IMR-90 (cell line): ENCODE measurements around the gene MAP3K1. TPM values are rescaled to one million over a fixed set of nuclear protein-coding genes. Genes with fewer than 3 reads are reported as not detected.

Source experiments
- ATAC-seq: fragments of 200-7000 bp; cut with Tn5 transposase; 2 replicates; pipeline ENCODE4 v1.9.1; 2020; ENCODE audit warnings: low read depth, mild to moderate bottlenecking, moderate library complexity
- BruUV-seq: library from RNA; stranded (reverse); fragments of 400-500 nt; replicated peaks from 2 replicates; lab custom pipeline; 2021; lab: Mats Ljungman, UMichigan
- CTCF ChIA-PET: fragments of 300-600 bp; formaldehyde crosslinking; extraction: SDS; loops from one replicate; lab custom pipeline; 2021; ENCODE audit warnings: antibody characterized with exemption; lab: Yijun Ruan, JAX
- POLR2A ChIA-PET: fragments of 300-600 bp; sonication (Branson Sonifier 250); formaldehyde crosslinking; loops from one replicate; lab custom pipeline; 2022; ENCODE audit warnings: antibody characterized with exemption; ENCODE audit not compliant: unreplicated experiment; lab: Charles Lee
- DNase-seq: peaks from one replicate; pipeline ENCODE4 v3.0.0; 2013
- H2AFZ ChIP-seq: replicated peaks from 2 replicates; pipeline ENCODE3; 2013; ENCODE audit warnings: low read length, mild to moderate bottlenecking; ENCODE audit not compliant: poor library complexity
- H2AK5ac ChIP-seq: 2 replicates; pipeline ENCODE4 v1.6.1; 2013; ENCODE audit warnings: low read depth, low read length, inconsistent platforms
- H2AK9ac ChIP-seq: replicated peaks from 2 replicates; pipeline ENCODE3; 2013; ENCODE audit warnings: mild to moderate bottlenecking, low read depth, low read length, moderate library complexity; ENCODE audit not compliant: poor library complexity
- H2BK120ac ChIP-seq: 2 replicates; pipeline ENCODE4 v1.6.1; 2013; ENCODE audit warnings: low read depth, low read length, inconsistent platforms
- H2BK15ac ChIP-seq: 3 replicates; pipeline ENCODE4 v1.6.1; 2013; ENCODE audit warnings: low read depth, low read length, inconsistent platforms
- H2BK20ac ChIP-seq: 2 replicates; pipeline ENCODE4 v1.6.1; 2013; ENCODE audit warnings: low read depth, mild to moderate bottlenecking, inconsistent platforms, low read length, moderate library complexity
- H2BK5ac ChIP-seq: 2 replicates; pipeline ENCODE4 v1.6.1; 2013; ENCODE audit warnings: mild to moderate bottlenecking, low read depth, low read length, inconsistent platforms; ENCODE audit not compliant: poor library complexity, severe bottlenecking
- H3K14ac ChIP-seq: replicated peaks from 2 replicates; pipeline ENCODE4 v1.6.1; 2013; ENCODE audit warnings: low read depth, low read length, inconsistent platforms
- H3K18ac ChIP-seq: 2 replicates; pipeline ENCODE4 v1.6.1; 2013; ENCODE audit warnings: low read depth, low read length, control low read depth
- H3K23ac ChIP-seq: 2 replicates; pipeline ENCODE4 v1.6.1; 2013; ENCODE audit warnings: low read depth, low read length, inconsistent platforms
- H3K27ac ChIP-seq: 2 replicates; pipeline ENCODE4 v1.5.1; 2013; ENCODE audit warnings: mild to moderate bottlenecking, control low read depth, low read length; ENCODE audit not compliant: insufficient read depth
- H3K27me3 ChIP-seq: 2 replicates; pipeline ENCODE4 v1.6.1; 2013; ENCODE audit warnings: low read length; ENCODE audit not compliant: control insufficient read depth, insufficient read depth
- H3K36me3 ChIP-seq: 2 replicates; pipeline ENCODE4 v1.6.1; 2013; ENCODE audit warnings: low read length, mixed read lengths; ENCODE audit not compliant: control insufficient read depth, insufficient read depth
- H3K4ac ChIP-seq: 2 replicates; pipeline ENCODE4 v1.6.1; 2013; ENCODE audit warnings: low read depth, low read length, inconsistent platforms
- H3K4me1 ChIP-seq: 2 replicates; pipeline ENCODE4 v1.6.1; 2013; ENCODE audit warnings: low read length, mixed read lengths; ENCODE audit not compliant: control insufficient read depth, insufficient read depth
- H3K4me2 ChIP-seq: 2 replicates; pipeline ENCODE4 v1.6.1; 2013; ENCODE audit warnings: low read depth, mild to moderate bottlenecking, control low read depth, low read length, moderate library complexity
- H3K4me3 ChIP-seq: 2 replicates; pipeline ENCODE4 v1.5.1; 2013; ENCODE audit warnings: low read depth, mild to moderate bottlenecking, control low read depth, low read length, moderate library complexity; ENCODE audit not compliant: insufficient read depth
- H3K56ac ChIP-seq: 2 replicates; pipeline ENCODE4 v1.6.1; 2013; ENCODE audit warnings: low read length, inconsistent platforms; ENCODE audit not compliant: insufficient read depth; ENCODE audit errors: extremely low read depth
- H3K79me1 ChIP-seq, 2 experiments: 2 replicates each; pipeline ENCODE4 v1.6.1; 2013; ENCODE audit warnings: low read length in 2 of 2, inconsistent platforms in 1 of 2, low read depth in 1 of 2
- H3K9ac ChIP-seq: 2 replicates; pipeline ENCODE4 v1.6.1; 2013; ENCODE audit warnings: low read depth, low read length, control low read depth
- H3K9me1 ChIP-seq: 2 replicates; pipeline ENCODE4 v1.6.1; 2013; ENCODE audit warnings: low read length, inconsistent platforms; ENCODE audit not compliant: insufficient read depth
- H3K9me3 ChIP-seq: 2 replicates; pipeline ENCODE4 v1.6.1; 2013; ENCODE audit warnings: low read length; ENCODE audit not compliant: control insufficient read depth, insufficient read depth
- H4K20me1 ChIP-seq: 2 replicates; pipeline ENCODE4 v1.6.1; 2013; ENCODE audit warnings: low read length, inconsistent platforms; ENCODE audit not compliant: insufficient read depth
- H4K5ac ChIP-seq: 2 replicates; pipeline ENCODE4 v1.6.1; 2013; ENCODE audit warnings: mild to moderate bottlenecking, low read depth, low read length, control low read depth
- H4K8ac ChIP-seq, 2 experiments: 2 replicates each; pipeline ENCODE4 v1.6.1; 2013; ENCODE audit warnings: low read depth in 2 of 2, low read length in 2 of 2, control low read depth in 1 of 2, inconsistent platforms in 1 of 2
- H4K91ac ChIP-seq: 2 replicates; pipeline ENCODE4 v1.6.1; 2013; ENCODE audit warnings: low read depth, low read length, inconsistent platforms; ENCODE audit not compliant: insufficient read depth
- BHLHE40 ChIP-seq: fragments of 150-350 bp; IDR thresholded peaks from 2 replicates; pipeline ENCODE4 v1.6.1; 2016; ENCODE audit warnings: mild to moderate bottlenecking, low read depth, low read length
- CEBPB ChIP-seq: IDR thresholded peaks from 2 replicates; pipeline ENCODE4 v1.6.1; 2012; ENCODE audit warnings: low read depth, low read length, improper control_type of control experiment
- CHD1 ChIP-seq: IDR thresholded peaks from 2 replicates; pipeline ENCODE4 v1.6.1; 2012; ENCODE audit warnings: low read depth, low read length, improper control_type of control experiment
- CTCF ChIP-seq: conservative IDR thresholded peaks from 2 replicates; pipeline ENCODE4 v1.5.1; 2012; ENCODE audit warnings: mild to moderate bottlenecking, low read depth, low read length, improper control_type of control experiment
- ELK1 ChIP-seq: fragments of 150-350 bp; IDR thresholded peaks from 2 replicates; pipeline ENCODE4 v1.6.1; 2016; ENCODE audit warnings: low read depth, mild to moderate bottlenecking, low read length, moderate library complexity, borderline replicate concordance
- FOS ChIP-seq: fragments of 150-350 bp; IDR thresholded peaks from 2 replicates; pipeline ENCODE4 v1.6.1; 2016; ENCODE audit warnings: low read depth, low read length
- MAFK ChIP-seq: IDR thresholded peaks from 2 replicates; pipeline ENCODE4 v1.6.1; 2012; ENCODE audit warnings: low read depth, low read length, improper control_type of control experiment
- MAZ ChIP-seq: IDR thresholded peaks from 2 replicates; pipeline ENCODE4 v1.6.1; 2012; ENCODE audit warnings: low read depth, mild to moderate bottlenecking, low read length, improper control_type of control experiment, moderate library complexity, borderline replicate concordance
- MXI1 ChIP-seq: IDR thresholded peaks from 2 replicates; pipeline ENCODE4 v1.6.1; 2012; ENCODE audit warnings: low read depth, mild to moderate bottlenecking, low read length, moderate library complexity, borderline replicate concordance
- NFE2L2 ChIP-seq: fragments of 150-350 bp; IDR thresholded peaks from 2 replicates; pipeline ENCODE4 v1.6.1; 2016; ENCODE audit warnings: low read depth, mild to moderate bottlenecking, low read length
- POLR2A ChIP-seq: IDR thresholded peaks from 2 replicates; pipeline ENCODE4 v1.6.1; 2012; ENCODE audit warnings: mild to moderate bottlenecking, low read depth, low read length
- RAD21 ChIP-seq: IDR thresholded peaks from 2 replicates; pipeline ENCODE4 v1.6.1; 2012; ENCODE audit warnings: low read length, improper control_type of control experiment
- RCOR1 ChIP-seq: IDR thresholded peaks from 2 replicates; pipeline ENCODE4 v1.6.1; 2012; ENCODE audit warnings: mild to moderate bottlenecking, low read length, improper control_type of control experiment; ENCODE audit not compliant: insufficient replicate concordance
- RFX5 ChIP-seq: IDR thresholded peaks from 2 replicates; pipeline ENCODE4 v1.8.0; 2012; ENCODE audit warnings: low read depth, mild to moderate bottlenecking, low read length, moderate library complexity
- SMC3 ChIP-seq: fragments of 150-350 bp; IDR thresholded peaks from 2 replicates; pipeline ENCODE4 v1.6.1; 2016; ENCODE audit warnings: low read depth, mild to moderate bottlenecking, antibody characterized with exemption, low read length, moderate library complexity
- WGBS, 2 experiments: methylation state at CpG; one replicate each; pipeline versions ENCODE4 v1.1.5 to v1.1.7; 2013; ENCODE audit warnings: missing lambda C conversion rate in 2 of 2; ENCODE audit not compliant: insufficient read length in 1 of 2; ENCODE audit errors: extremely low coverage in 2 of 2; 5-methylcytosine and 5-hydroxymethylcytosine counted together
- dilution Hi-C: fragments of 300-500 bp; cut with HindIII; formaldehyde crosslinking; loops from one replicate; pipeline ENCODE4 v1.14.3; 2018; ENCODE audit warnings: low sequenced_read_pairs; ENCODE audit not compliant: unreplicated experiment
- in situ Hi-C: fragments of 300-500 bp; cut with MboI; formaldehyde crosslinking; loops from 3 replicates; pipeline ENCODE4 v1.14.3; 2019; ENCODE audit warnings: low sequenced_read_pairs, inconsistent platforms, mixed read lengths
- intact Hi-C: fragments of 100-400 bp; cut with micrococcal nuclease; formaldehyde crosslinking; loops from 2 replicates; pipeline ENCODE4 v1.10.0; 2022
- polyA plus RNA-seq, 3 experiments: library from polyadenylated mRNA; depleted of rRNA; stranded (reverse); fragments of >200 nt; gene quantifications; 2 replicates each; pipeline ENCODE4 v1.2.3, GENCODE V29; 2012; ENCODE audit warnings: low replicate concordance in 1 of 3
- total RNA-seq: library from RNA; depleted of rRNA; stranded (reverse); fragments of >200 nt; gene quantifications from 2 replicates; pipeline ENCODE4 v1.2.3, GENCODE V29; 2012
- TF ChIP-seq, protein P1 (sequence below): fragments of 150-350 bp; IDR thresholded peaks from 2 replicates; pipeline ENCODE4 v1.6.1; 2017; ENCODE audit warnings: mild to moderate bottlenecking, antibody characterized with exemption, low read length, low read depth

Gene MAP3K1
- total and polyA plus RNA-seq, 2 of the 4 experiments (the other 2 are of a cell fraction) = 3.8 to 18.8 TPM

GRCh38 chr5:56861893-56862485 lies 46.6 kb downstream of the MAP3K1 start:
- Histone ChIP-seq H2BK20ac (no peak overlapping the region), H3K9me3 (peaks cover 3% of the 10 kb centered on the region), H4K5ac (0 out of 2 replicates have a peak overlapping the region, but pooled peaks have one; percentile 23), H2AK5ac (no peak overlapping the region), H3K79me1 (peaks cover 14 to 30% of the 10 kb centered on the region in 2 experiments), H2AK9ac (no peak overlapping the region), H3K9ac (no peak overlapping the region), H3K4ac (no peak overlapping the region), H3K36me3 (peaks cover 27% of the 10 kb centered on the region), H3K9me1 (no peaks in the 10 kb centered on the region; the same call in 1 of the 2 replicates), H2BK5ac (no peak overlapping the region), H3K23ac (no peak overlapping the region), H3K14ac (no peak overlapping the region), H4K91ac (0 out of 2 replicates have a peak overlapping the region, but pooled peaks have one; percentile 41), H2BK120ac (no peak overlapping the region), H3K56ac (no peak overlapping the region), H4K20me1 (peaks cover 11% of the 10 kb centered on the region; the same call in 1 of the 2 replicates), H4K8ac (0 out of 4 replicates have a peak overlapping the region, but pooled peaks of 1 of the 2 experiments have one; percentile 2), H3K4me1 (peaks cover 2% of the 10 kb centered on the region; the same call in 1 of the 2 replicates), H3K27me3 (no peaks in the 10 kb centered on the region), H3K27ac (peak overlapping the region; percentile 38; the same call in 1 of the 2 replicates), H2AFZ (no peak overlapping the region), H3K4me3 (no peak overlapping the region), H2BK15ac (no peak overlapping the region), H3K4me2 (no peak overlapping the region), H3K18ac (no peak overlapping the region)
- DNase-seq (no peak), ATAC-seq (no peak)
- 100% methylated on average over 1 of the region's 4 CpGs; no CpG with 5 or more reads in 1 of the 2 experiments for WGBS, 2 experiments
- no peak for TF ChIP-seq FOS
- TF ChIP-seq MXI1 = no peak
- no peak for TF ChIP-seq CTCF
- TF ChIP-seq, protein P1, sequence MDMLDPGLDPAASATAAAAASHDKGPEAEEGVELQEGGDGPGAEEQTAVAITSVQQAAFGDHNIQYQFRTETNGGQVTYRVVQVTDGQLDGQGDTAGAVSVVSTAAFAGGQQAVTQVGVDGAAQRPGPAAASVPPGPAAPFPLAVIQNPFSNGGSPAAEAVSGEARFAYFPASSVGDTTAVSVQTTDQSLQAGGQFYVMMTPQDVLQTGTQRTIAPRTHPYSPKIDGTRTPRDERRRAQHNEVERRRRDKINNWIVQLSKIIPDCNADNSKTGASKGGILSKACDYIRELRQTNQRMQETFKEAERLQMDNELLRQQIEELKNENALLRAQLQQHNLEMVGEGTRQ = no peak
- no peak for TF ChIP-seq RAD21
- TF ChIP-seq ELK1 = no peak
- no peak for TF ChIP-seq MAZ
- TF ChIP-seq RFX5 = no peak
- no peak for TF ChIP-seq POLR2A
- no peak for TF ChIP-seq RCOR1
- no peak for TF ChIP-seq BHLHE40
- no peak for TF ChIP-seq SMC3
- no peak for TF ChIP-seq CHD1
- no peak for TF ChIP-seq NFE2L2
- no peak for TF ChIP-seq CEBPB
- no peak for TF ChIP-seq MAFK
- intact Hi-C loops = no loop called here
- dilution Hi-C loops = no loop called here
- BruUV-seq = no TSS peak
- ChIA-PET CTCF (no interaction called here), POLR2A (no interaction called here)
- in situ Hi-C loops = no loop called here
